Hepatocyte (in vitro differentiated cells): Measurements from ENCODE around the gene MDFI. TPM values are rescaled to one million over a fixed set of nuclear protein-coding genes. Genes with fewer than 3 reads are reported as not detected.

Source experiments
- DNase-seq: peaks from one replicate; pipeline ENCODE4 v3.0.0-alpha.2; 2016; ENCODE audit warnings: low spot score
- H2AFZ ChIP-seq: fragments of 200-600 bp; sonication (generic); 2 replicates; pipeline ENCODE4 v1.6.0; 2016; ENCODE audit warnings: antibody characterized with exemption, mild to moderate bottlenecking
- H3K27ac ChIP-seq: fragments of 200-600 bp; sonication (generic); 2 replicates; pipeline ENCODE4 v1.5.1; 2016; ENCODE audit warnings: mild to moderate bottlenecking
- H3K27me3 ChIP-seq: fragments of 200-600 bp; sonication (generic); 2 replicates; pipeline ENCODE4 v1.6.1; 2016
- H3K36me3 ChIP-seq: fragments of 200-600 bp; sonication (generic); replicated peaks from 2 replicates; pipeline ENCODE4 v1.5.1; 2016; ENCODE audit warnings: low read depth; ENCODE audit not compliant: insufficient read depth
- H3K4me1 ChIP-seq: fragments of 200-600 bp; sonication (generic); 2 replicates; pipeline ENCODE4 v1.5.1; 2016; ENCODE audit warnings: mild to moderate bottlenecking, moderate library complexity; ENCODE audit not compliant: insufficient read depth
- H3K4me2 ChIP-seq: fragments of 200-600 bp; sonication (generic); 2 replicates; pipeline ENCODE4 v1.6.0; 2016
- H3K4me3 ChIP-seq: fragments of 200-600 bp; sonication (generic); 2 replicates; pipeline ENCODE4 v1.5.1; 2016; ENCODE audit warnings: mild to moderate bottlenecking
- H3K79me2 ChIP-seq: fragments of 200-600 bp; sonication (generic); 2 replicates; pipeline ENCODE4 v1.6.0; 2017; ENCODE audit warnings: mild to moderate bottlenecking
- H3K9me2 ChIP-seq: fragments of 200-600 bp; sonication (generic); replicated peaks from 2 replicates; pipeline ENCODE4 v1.6.0; 2017; ENCODE audit warnings: mild to moderate bottlenecking; ENCODE audit not compliant: insufficient read depth
- H3K9me3 ChIP-seq: fragments of 200-600 bp; sonication (generic); 2 replicates; pipeline ENCODE4 v1.5.1; 2016; ENCODE audit warnings: low read depth, mild to moderate bottlenecking
- H4K20me1 ChIP-seq: fragments of 200-600 bp; sonication (generic); 2 replicates; pipeline ENCODE4 v1.6.0; 2016; ENCODE audit warnings: mild to moderate bottlenecking; ENCODE audit not compliant: insufficient read depth, poor library complexity, severe bottlenecking
- EZH2 ChIP-seq: fragments of 200-600 bp; sonication (generic); IDR thresholded peaks from 2 replicates; pipeline ENCODE4 v1.6.1; 2016; ENCODE audit warnings: antibody characterized with exemption, mild to moderate bottlenecking, borderline replicate concordance
- EZH2phosphoT487 ChIP-seq: fragments of 200-600 bp; sonication (generic); IDR thresholded peaks from one replicate; pipeline ENCODE4 v1.6.1; 2018; ENCODE audit warnings: antibody characterized with exemption, mild to moderate bottlenecking, low read depth, moderate library complexity; ENCODE audit not compliant: unreplicated experiment, severe bottlenecking
- WGBS: methylation state at CpG from one replicate; pipeline ENCODE4 v1.1.6; 2016; ENCODE audit warnings: low lambda C conversion rate; ENCODE audit errors: missing lambda C conversion rate; 5-methylcytosine and 5-hydroxymethylcytosine counted together
- polyA plus RNA-seq: library from polyadenylated mRNA; unstranded; fragments of >200 nt; fragmentation: Nextera tagmentation; extraction: Ambion mirVana; gene quantifications from 2 replicates; pipeline ENCODE4 v1.2.1, GENCODE V29; 2016
- total RNA-seq: library from RNA; depleted of rRNA; stranded (reverse); fragments of >200 nt; gene quantifications from 2 replicates; pipeline ENCODE4 v1.2.3, GENCODE V29; 2014
- TF ChIP-seq, protein P1 (sequence below): fragments of 200-600 bp; sonication (generic); IDR thresholded peaks from 2 replicates; pipeline ENCODE4 v1.5.1; 2016; ENCODE audit warnings: antibody characterized with exemption, mild to moderate bottlenecking; ENCODE audit not compliant: poor library complexity

MDFI gene
- total and polyA plus RNA-seq, 2 experiments from 2014 or later: 45.2 to 106 TPM

DNA sequence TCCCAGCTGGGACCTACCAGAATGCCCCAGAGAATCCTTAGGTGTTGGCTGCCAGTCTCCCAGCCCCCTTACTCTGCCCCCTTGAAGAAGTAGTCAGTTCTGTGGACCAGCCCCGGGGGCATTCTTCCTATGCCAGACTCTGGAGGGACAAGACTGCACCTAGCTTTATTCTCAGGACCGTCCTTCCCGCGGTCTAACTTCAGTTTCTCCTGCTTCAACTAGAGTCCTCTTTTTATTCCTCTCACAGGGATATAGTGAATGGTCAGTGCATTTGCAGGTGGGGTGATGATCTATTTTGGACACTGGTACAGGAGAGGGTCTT is 35.9 kb upstream of the MDFI start:
- Histone ChIP-seq H3K36me3 (no peaks in the 10 kb centered on the region), H3K4me2 (peak overlapping the region; percentile 67), H2AFZ (no peak overlapping the region), H3K4me1 (peaks cover 19% of the 10 kb centered on the region), H3K27ac (peak overlapping the region; percentile 72), H3K9me3 (no peaks in the 10 kb centered on the region), H3K79me2 (no peaks in the 10 kb centered on the region), H3K27me3 (no peaks in the 10 kb centered on the region), H3K9me2 (no peaks in the 10 kb centered on the region), H4K20me1 (no peaks in the 10 kb centered on the region), H3K4me3 (no peak overlapping the region)
- TF ChIP-seq EZH2 (peak; percentile 12), EZH2phosphoT487 (no peak)
- TF ChIP-seq, protein P1, sequence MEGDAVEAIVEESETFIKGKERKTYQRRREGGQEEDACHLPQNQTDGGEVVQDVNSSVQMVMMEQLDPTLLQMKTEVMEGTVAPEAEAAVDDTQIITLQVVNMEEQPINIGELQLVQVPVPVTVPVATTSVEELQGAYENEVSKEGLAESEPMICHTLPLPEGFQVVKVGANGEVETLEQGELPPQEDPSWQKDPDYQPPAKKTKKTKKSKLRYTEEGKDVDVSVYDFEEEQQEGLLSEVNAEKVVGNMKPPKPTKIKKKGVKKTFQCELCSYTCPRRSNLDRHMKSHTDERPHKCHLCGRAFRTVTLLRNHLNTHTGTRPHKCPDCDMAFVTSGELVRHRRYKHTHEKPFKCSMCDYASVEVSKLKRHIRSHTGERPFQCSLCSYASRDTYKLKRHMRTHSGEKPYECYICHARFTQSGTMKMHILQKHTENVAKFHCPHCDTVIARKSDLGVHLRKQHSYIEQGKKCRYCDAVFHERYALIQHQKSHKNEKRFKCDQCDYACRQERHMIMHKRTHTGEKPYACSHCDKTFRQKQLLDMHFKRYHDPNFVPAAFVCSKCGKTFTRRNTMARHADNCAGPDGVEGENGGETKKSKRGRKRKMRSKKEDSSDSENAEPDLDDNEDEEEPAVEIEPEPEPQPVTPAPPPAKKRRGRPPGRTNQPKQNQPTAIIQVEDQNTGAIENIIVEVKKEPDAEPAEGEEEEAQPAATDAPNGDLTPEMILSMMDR: no peak
- 84% methylated on average over 4 of the region's 4 CpGs for WGBS
- no peak for DNase-seq

GRCh38 chr6:41602864-41603608 is 35.2 kb upstream of the MDFI start:
- DNase-seq: peak; percentile 90
- H4K20me1 ChIP-seq: no peaks in the 10 kb centered on the region
- no peaks in the 10 kb centered on the region for H3K9me3 ChIP-seq
- no peak overlapping the region for H3K4me3 ChIP-seq
- H3K9me2 ChIP-seq: no peaks in the 10 kb centered on the region
- H3K27me3 ChIP-seq: no peaks in the 10 kb centered on the region
- WGBS: 9% methylated on average over 20 of the region's 20 CpGs
- H3K79me2 ChIP-seq: no peaks in the 10 kb centered on the region
- TF ChIP-seq, protein P1: peak; percentile 95
- TF ChIP-seq EZH2phosphoT487 (no peak), EZH2 (peak; percentile 7)
- peak overlapping the region; percentile 72 for H3K27ac ChIP-seq
- peaks cover 19% of the 10 kb centered on the region for H3K4me1 ChIP-seq
- H3K36me3 ChIP-seq: no peaks in the 10 kb centered on the region
- H3K4me2 ChIP-seq: peak overlapping the region; percentile 67
- H2AFZ ChIP-seq: no peak overlapping the region

DNA sequence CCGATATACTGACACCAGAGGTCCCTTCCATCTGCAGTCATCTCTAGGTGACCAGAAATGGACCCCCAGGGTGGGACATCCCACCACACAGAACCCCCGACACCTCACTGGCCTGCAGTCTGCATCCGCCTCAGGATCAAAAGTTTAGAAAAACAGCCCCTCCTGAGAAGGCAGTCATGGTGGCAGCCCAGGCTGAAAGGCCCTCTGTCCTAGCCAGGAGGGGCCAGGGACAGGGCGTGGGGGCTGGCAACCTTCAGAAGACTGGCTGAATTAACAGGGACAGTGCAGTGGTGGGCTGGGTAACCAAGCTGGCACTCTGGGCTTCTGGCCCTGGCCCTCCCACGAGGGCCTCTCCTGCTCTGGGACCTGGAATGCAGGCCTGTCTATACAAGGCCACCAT is 34.3 kb upstream of the MDFI start:
- no peaks in the 10 kb centered on the region for H3K27me3 ChIP-seq
- H3K79me2 ChIP-seq: no peaks in the 10 kb centered on the region
- no peaks in the 10 kb centered on the region for H3K9me3 ChIP-seq
- no peaks in the 10 kb centered on the region for H3K36me3 ChIP-seq
- H4K20me1 ChIP-seq: no peaks in the 10 kb centered on the region
- 88% methylated on average over 5 of the region's 5 CpGs for WGBS
- no peak for DNase-seq
- no peak overlapping the region for H3K4me3 ChIP-seq
- H2AFZ ChIP-seq: no peak overlapping the region
- no peak for TF ChIP-seq EZH2phosphoT487
- TF ChIP-seq, protein P1: no peak
- H3K4me2 ChIP-seq: no peak overlapping the region
- H3K27ac ChIP-seq: no peak overlapping the region
- no peaks in the 10 kb centered on the region for H3K9me2 ChIP-seq
- H3K4me1 ChIP-seq: peaks cover 19% of the 10 kb centered on the region

DNA sequence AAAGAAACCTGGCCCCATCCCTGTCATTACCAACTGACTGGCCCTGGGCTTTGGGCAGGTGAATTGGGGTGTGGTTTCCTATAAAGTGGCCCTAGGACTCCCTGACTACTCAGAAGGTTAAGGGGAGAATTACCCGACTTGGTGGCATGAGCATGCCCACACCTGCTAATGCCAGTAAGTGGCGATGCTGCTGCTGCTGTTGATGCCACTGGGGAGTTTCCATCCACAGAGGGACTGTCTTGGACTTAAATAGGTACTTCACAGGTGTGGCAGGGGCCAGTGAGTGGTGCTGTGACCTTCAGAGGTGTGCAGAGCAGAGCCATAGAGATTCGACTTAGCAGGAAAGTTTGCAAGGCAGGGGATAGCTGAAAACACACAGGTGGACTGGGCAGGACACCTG is 32.6 kb upstream of the MDFI start:
- Histone ChIP-seq H3K9me3 (no peaks in the 10 kb centered on the region), H3K79me2 (no peaks in the 10 kb centered on the region), H3K4me2 (no peak overlapping the region), H4K20me1 (no peaks in the 10 kb centered on the region), H3K4me3 (no peak overlapping the region), H2AFZ (no peak overlapping the region), H3K4me1 (peaks cover 15% of the 10 kb centered on the region), H3K36me3 (no peaks in the 10 kb centered on the region), H3K27ac (no peak overlapping the region), H3K27me3 (no peaks in the 10 kb centered on the region), H3K9me2 (no peaks in the 10 kb centered on the region)
- DNase-seq: no peak
- WGBS: 84% methylated on average over 3 of the region's 3 CpGs
- TF ChIP-seq EZH2phosphoT487: no peak
- TF ChIP-seq, protein P1: no peak
- TF ChIP-seq EZH2: no peak
